Suprapubic skin (tissue), 3 donors: ENCODE results near the gene CCR3.

ENCODE experiments used
- CTCF ChIP-seq, 2 donors: fragments of 200-600 bp in 1 of 2; fragments of 450-650 bp in 1 of 2; sonication (generic) in 1 of 2; IDR thresholded peaks; one replicate each; pipeline ENCODE4 v1.5.1; 2016 to 2019; ENCODE audit warnings: antibody characterized with exemption in 2 of 2, mild to moderate bottlenecking in 1 of 2, moderate library complexity in 1 of 2
- EP300 ChIP-seq: sonication (generic); formaldehyde crosslinking; IDR thresholded peaks from one replicate; pipeline ENCODE4 v1.6.1; 2017; ENCODE audit warnings: antibody characterized with exemption
- POLR2A ChIP-seq, 2 donors: fragments of 450-650 bp; IDR thresholded peaks; one replicate each; pipeline ENCODE4 v1.6.1; 2017; ENCODE audit warnings: antibody characterized with exemption in 2 of 2, mild to moderate bottlenecking in 2 of 2, moderate library complexity in 2 of 2

- TF ChIP-seq CTCF (IDR thresholded peaks at IDR 0.05) (no peak), POLR2A (IDR thresholded peaks at IDR 0.05) (no peak), EP300 (no peak)
Observed at GRCh38 chr3:46272028-46272451, 29.8 kb downstream of the CCR3 start.
